CD4-positive, alpha-beta T cell (primary cell): ENCODE data around the gene NEB. TPM values are rescaled to one million over a fixed set of nuclear protein-coding genes. Genes with fewer than 3 reads are reported as not detected.
"Not testable (repeated sequence)": the region's sequence is repeated elsewhere in the genome, so short reads cannot be mapped to it uniquely, and the experiment has no call there.

Experiments
- ATAC-seq: fragments of 200-7000 bp; cut with Tn5 transposase; one replicate; pipeline ENCODE4 v1.10.0; 2022; ENCODE audit warnings: mild to moderate bottlenecking; ENCODE audit not compliant: poor library complexity
- CTCF ChIA-PET: fragments of 350-600 bp; sonication (Branson Sonifier 250); formaldehyde crosslinking; loops from one replicate; lab custom pipeline; 2021; ENCODE audit warnings: antibody characterized with exemption, inconsistent platforms; lab: Charles Lee
- POLR2A ChIA-PET: fragments of 350-600 bp; sonication (Branson Sonifier 250); formaldehyde crosslinking; loops from one replicate; lab custom pipeline; 2021; ENCODE audit warnings: antibody characterized with exemption, inconsistent platforms; lab: Charles Lee
- DNase-seq, 14 experiments: peaks; one replicate each; pipeline ENCODE4 v3.0.0-alpha.2; 2013 to 2020; ENCODE audit warnings: mixed read lengths in 2 of 14
- H3K27ac ChIP-seq, 2 donors: one replicate each; pipeline versions ENCODE4 v1.5.1 to v1.7.0; 2013; ENCODE audit warnings: low read length in 2 of 2, low read depth in 1 of 2, mild to moderate bottlenecking in 1 of 2
- H3K27me3 ChIP-seq, 2 experiments: 1 replicate in 1 of 2; 2 replicates in 1 of 2; pipeline versions ENCODE4 v1.6.1 to v1.7.0; 2013; ENCODE audit warnings: low read length in 2 of 2, control low read depth in 1 of 2, mild to moderate bottlenecking in 1 of 2, moderate library complexity in 1 of 2; ENCODE audit not compliant: insufficient read depth in 2 of 2, control insufficient read depth in 1 of 2
- H3K36me3 ChIP-seq: one replicate; pipeline ENCODE4 v1.6.1; 2013; ENCODE audit warnings: low read length, control low read depth; ENCODE audit not compliant: insufficient read depth
- H3K4me1 ChIP-seq: one replicate; pipeline ENCODE4 v1.6.1; 2013; ENCODE audit warnings: low read length, control low read depth; ENCODE audit not compliant: insufficient read depth
- H3K4me3 ChIP-seq: one replicate; pipeline ENCODE4 v1.5.1; 2013; ENCODE audit warnings: mild to moderate bottlenecking, low read length, moderate library complexity
- H3K9me3 ChIP-seq, 2 experiments: 1 replicate in 1 of 2; 2 replicates in 1 of 2; pipeline versions ENCODE4 v1.6.1 to v1.7.0; 2013; ENCODE audit warnings: low read length in 2 of 2, mild to moderate bottlenecking in 2 of 2, control low read depth in 1 of 2, moderate library complexity in 1 of 2; ENCODE audit not compliant: control insufficient read depth in 1 of 2, insufficient read depth in 1 of 2
- H3K27ac Mint-ChIP-seq: one replicate; pipeline ENCODE4 v1.8.0; 2020; ENCODE audit warnings: mixed read lengths
- H3K27me3 Mint-ChIP-seq: one replicate; pipeline ENCODE4 v1.8.0; 2021; ENCODE audit warnings: mixed read lengths
- H3K36me3 Mint-ChIP-seq: one replicate; pipeline ENCODE4 v1.8.0; 2021; ENCODE audit warnings: low read depth, mixed read lengths
- H3K4me1 Mint-ChIP-seq: one replicate; pipeline ENCODE4 v1.8.0; 2021; ENCODE audit warnings: low read depth, mixed read lengths
- H3K4me3 Mint-ChIP-seq: one replicate; pipeline ENCODE4 v1.8.0; 2020; ENCODE audit warnings: mild to moderate bottlenecking, mixed read lengths
- H3K9me3 Mint-ChIP-seq: one replicate; pipeline ENCODE4 v1.8.0; 2020; ENCODE audit warnings: mixed read lengths
- intact Hi-C, 2 experiments: fragments of 100-400 bp; cut with DNase I in 1 of 2; cut with micrococcal nuclease in 1 of 2; formaldehyde crosslinking; loops; one replicate each; pipeline versions ENCODE4 v1.15.1 to v1.9.0; 2023 to 2025; cut with DNase I, micrococcal nuclease
- total RNA-seq, 174 experiments: library from RNA in 2 of 174; stranded (reverse) in 2 of 174; gene quantifications; one replicate each; pipeline ENCODE4 v1.2.3 and lab custom pipeline; 2021 to 2026
- TF ChIP-seq, protein P1 (sequence below): fragments of 200-600 bp; IDR thresholded peaks from one replicate; pipeline ENCODE4 v1.8.0; 2022; ENCODE audit warnings: antibody characterized with exemption, mild to moderate bottlenecking

Gene NEB
- total RNA-seq, 2 experiments from 2014 or later = 1.2 to 1.8 TPM

GRCh38 chr2:151644580-151644979 lies 89.7 kb downstream of the NEB start:
- H3K27me3 ChIP-seq = no peaks in the 10 kb centered on the region
- H3K4me1 ChIP-seq = no peaks in the 10 kb centered on the region
- Mint-ChIP-seq H3K4me1 (peaks cover 9% of the 10 kb centered on the region), H3K27ac (no peak overlapping the region), H3K4me3 (no peak overlapping the region), H3K27me3 (no peaks in the 10 kb centered on the region), H3K36me3 (no peaks in the 10 kb centered on the region), H3K9me3 (peaks cover 2% of the 10 kb centered on the region)
- POLR2A ChIA-PET = no interaction called here
- TF ChIP-seq, protein P1, sequence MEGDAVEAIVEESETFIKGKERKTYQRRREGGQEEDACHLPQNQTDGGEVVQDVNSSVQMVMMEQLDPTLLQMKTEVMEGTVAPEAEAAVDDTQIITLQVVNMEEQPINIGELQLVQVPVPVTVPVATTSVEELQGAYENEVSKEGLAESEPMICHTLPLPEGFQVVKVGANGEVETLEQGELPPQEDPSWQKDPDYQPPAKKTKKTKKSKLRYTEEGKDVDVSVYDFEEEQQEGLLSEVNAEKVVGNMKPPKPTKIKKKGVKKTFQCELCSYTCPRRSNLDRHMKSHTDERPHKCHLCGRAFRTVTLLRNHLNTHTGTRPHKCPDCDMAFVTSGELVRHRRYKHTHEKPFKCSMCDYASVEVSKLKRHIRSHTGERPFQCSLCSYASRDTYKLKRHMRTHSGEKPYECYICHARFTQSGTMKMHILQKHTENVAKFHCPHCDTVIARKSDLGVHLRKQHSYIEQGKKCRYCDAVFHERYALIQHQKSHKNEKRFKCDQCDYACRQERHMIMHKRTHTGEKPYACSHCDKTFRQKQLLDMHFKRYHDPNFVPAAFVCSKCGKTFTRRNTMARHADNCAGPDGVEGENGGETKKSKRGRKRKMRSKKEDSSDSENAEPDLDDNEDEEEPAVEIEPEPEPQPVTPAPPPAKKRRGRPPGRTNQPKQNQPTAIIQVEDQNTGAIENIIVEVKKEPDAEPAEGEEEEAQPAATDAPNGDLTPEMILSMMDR = no peak
- ATAC-seq (no peak), DNase-seq (no peak)
- CTCF ChIA-PET = no interaction called here
- H3K9me3 ChIP-seq = peaks cover 4 to 7% of the 10 kb centered on the region in 2 experiments
- intact Hi-C loops = no loop called here
- no peak overlapping the region for H3K27ac ChIP-seq
- no peaks in the 10 kb centered on the region for H3K36me3 ChIP-seq
- no peak overlapping the region for H3K4me3 ChIP-seq

DNA sequence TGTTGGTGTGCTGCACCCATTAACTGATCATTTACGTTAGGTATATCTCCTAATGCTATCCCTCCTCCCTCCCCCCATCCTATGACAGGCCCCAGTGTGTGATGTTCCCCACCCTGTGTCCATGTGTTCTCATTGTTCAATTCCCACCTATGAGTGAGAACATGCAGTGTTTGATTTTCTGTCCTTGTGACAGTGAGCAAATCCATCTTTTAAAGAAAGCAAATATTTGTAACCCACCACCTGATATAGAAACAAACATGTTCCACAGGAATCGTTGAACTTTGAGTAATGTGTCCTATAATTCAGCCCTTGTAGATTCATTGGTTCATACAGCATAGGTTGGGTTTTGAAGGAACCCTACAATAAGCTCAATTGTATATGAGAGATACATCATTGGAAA lies 92.4 kb downstream of the NEB start:
- H3K4me3 Mint-ChIP-seq, CTCF ChIA-PET: not testable (repeated sequence)

GRCh38 chr2:151640087-151640486 lies 94.2 kb downstream of the NEB start:
- no peak overlapping the region for H3K4me3 Mint-ChIP-seq

More for the DNA sequence above, 92.4 kb downstream of the NEB start:
- ATAC-seq, POLR2A ChIA-PET, H3K27ac ChIP-seq, H3K4me3 ChIP-seq, H3K27me3 Mint-ChIP-seq, H3K36me3 Mint-ChIP-seq, H3K36me3 ChIP-seq, DNase-seq, H3K9me3 Mint-ChIP-seq, H3K9me3 ChIP-seq, H3K27me3 ChIP-seq, H3K27ac Mint-ChIP-seq, intact Hi-C loops: not testable (repeated sequence)
- H3K4me1 Mint-ChIP-seq = peaks cover 36% of the 10 kb centered on the region
- H3K4me1 ChIP-seq = peaks cover 15% of the 10 kb centered on the region

More at GRCh38 chr2:151640087-151640486, 94.2 kb downstream of the NEB start:
- Histone ChIP-seq H3K27me3 (no peaks in the 10 kb centered on the region), H3K4me3 (no peak overlapping the region), H3K36me3 (no peaks in the 10 kb centered on the region), H3K9me3 (peaks cover 2 to 4% of the 10 kb centered on the region in 2 experiments), H3K4me1 (peaks cover 27% of the 10 kb centered on the region), H3K27ac (peak overlapping the region in 1 of 2 donors; percentile 22)
- H3K36me3 Mint-ChIP-seq = no peaks in the 10 kb centered on the region
- TF ChIP-seq, protein P1 = no peak
- H3K9me3 Mint-ChIP-seq = no peaks in the 10 kb centered on the region
- ATAC-seq (no peak), DNase-seq (no peak)
- ChIA-PET POLR2A (no interaction called here), CTCF (no interaction called here)
- H3K4me1 Mint-ChIP-seq = peaks cover 48% of the 10 kb centered on the region
- H3K27ac Mint-ChIP-seq = peak overlapping the region; percentile 88
- H3K27me3 Mint-ChIP-seq = no peaks in the 10 kb centered on the region
- intact Hi-C loops = no loop called here
